Sigmoid colon (tissue), 4 donors: Measurements from ENCODE around the gene HERPUD2.

ENCODE experiments used
- CTCF ChIP-seq, 4 experiments: fragments of 450-650 bp in 3 of 4; fragments of 200-600 bp in 1 of 4; IDR thresholded peaks; one replicate each; pipeline ENCODE4 v1.5.1; 2016 to 2019; ENCODE audit warnings: antibody characterized with exemption in 4 of 4, mild to moderate bottlenecking in 3 of 4, moderate library complexity in 2 of 4
- EP300 ChIP-seq, 4 donors: sonication (generic); formaldehyde crosslinking; IDR thresholded peaks; one replicate each; pipeline ENCODE4 v1.6.1; 2017; ENCODE audit warnings: antibody characterized with exemption in 4 of 4
- POLR2AphosphoS5 ChIP-seq, 4 donors: sonication (generic); formaldehyde crosslinking; IDR thresholded peaks; one replicate each; pipeline ENCODE4 v1.6.1; 2017; ENCODE audit warnings: antibody characterized with exemption in 4 of 4

DNA sequence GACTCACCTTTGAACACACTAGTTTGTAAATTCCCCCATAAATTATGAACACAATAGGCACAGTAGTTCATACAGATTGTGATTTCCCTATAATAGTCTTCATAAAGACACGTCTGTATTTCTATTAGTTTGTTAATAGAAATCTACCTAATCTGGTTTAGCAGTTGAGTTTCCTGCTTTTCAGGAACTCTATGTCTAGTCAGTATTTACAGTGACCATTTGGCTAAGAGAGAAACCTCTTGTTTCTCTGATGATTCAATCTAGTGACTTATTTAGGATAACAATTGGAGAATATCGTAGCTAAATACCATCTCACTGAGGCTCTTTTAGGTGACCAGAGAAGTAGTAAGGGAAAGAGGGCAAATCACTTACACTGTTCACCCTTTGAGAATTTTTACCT lies 5.9 kb upstream of the HERPUD2 start:
- no peak for TF ChIP-seq CTCF (IDR thresholded peaks at IDR 0.05)
- TF ChIP-seq POLR2AphosphoS5 (IDR thresholded peaks at IDR 0.05): no peak
- no peak for TF ChIP-seq EP300 (IDR thresholded peaks at IDR 0.05)
